Right renal cortex interstitium (tissue), 3 donors: Measurements from ENCODE around the gene CDH4. TPM values are rescaled to one million over a fixed set of nuclear protein-coding genes. Genes with fewer than 3 reads are reported as not detected.

Experiments
- DNase-seq, 3 donors: peaks; one replicate each; pipeline ENCODE4 v3.0.0-alpha.2; 2013; ENCODE audit warnings: low read depth in 3 of 3, low spot score in 2 of 3
- polyA plus RNA-seq, 3 donors: library from polyadenylated mRNA; unstranded; fragments of 120-200 nt; gene quantifications; one replicate each; pipeline ENCODE4 v1.2.1, GENCODE V29; 2013; ENCODE audit not compliant: insufficient read length in 3 of 3

CDH4 gene
- polyA plus RNA-seq, 3 donors, result 5.8 to 6.8 (median 5.9) TPM

GRCh38 chr20:61280217-61280980 is 28.3 kb downstream of the CDH4 start:
- no peak for DNase-seq

DNA sequence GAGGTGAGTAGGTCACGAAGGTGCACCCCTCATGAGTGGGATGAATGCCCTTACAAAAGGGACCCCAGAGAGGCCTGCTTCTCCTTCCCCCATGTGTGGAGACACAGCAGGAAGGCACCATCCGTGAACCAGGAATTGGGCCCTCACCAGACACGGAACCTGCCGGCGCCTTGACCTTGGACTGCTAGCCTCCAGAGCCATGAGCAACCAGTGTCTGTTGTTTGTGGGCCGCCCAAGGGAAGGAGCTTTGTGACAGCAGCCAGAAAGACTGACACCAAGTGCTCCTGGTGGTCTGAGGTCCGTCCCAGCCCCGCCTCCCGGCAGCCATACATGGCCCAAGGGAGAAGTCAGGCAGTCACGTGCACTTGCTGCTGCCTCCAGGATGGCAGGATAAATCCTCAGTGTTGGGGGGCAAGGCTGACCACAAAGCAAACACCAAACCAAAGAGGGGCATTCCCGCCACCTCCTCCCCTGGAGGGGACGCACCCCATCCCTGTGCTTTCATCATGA is 29.3 kb downstream of the CDH4 start:
- no peak for DNase-seq

DNA sequence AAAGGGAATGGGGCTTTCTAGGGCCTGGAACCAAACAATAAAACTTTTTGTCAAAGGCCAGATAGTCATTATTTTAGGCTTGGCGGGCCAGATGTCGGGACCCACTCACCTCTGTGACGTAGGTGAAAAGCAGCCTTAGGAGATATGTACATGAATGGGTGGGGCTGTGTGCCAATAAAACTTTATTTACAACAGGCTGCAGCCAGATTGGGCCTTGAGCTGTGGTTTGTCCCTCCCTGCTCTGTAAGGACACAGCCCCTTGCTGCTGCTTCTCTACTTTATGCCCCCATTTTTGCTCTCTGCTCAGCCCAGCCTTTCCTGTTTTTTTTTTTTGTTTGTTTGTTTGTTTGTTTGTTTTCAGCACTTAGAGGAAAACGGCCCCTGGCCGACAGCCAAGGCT is 32.7 kb downstream of the CDH4 start:
- no peak for DNase-seq

DNA sequence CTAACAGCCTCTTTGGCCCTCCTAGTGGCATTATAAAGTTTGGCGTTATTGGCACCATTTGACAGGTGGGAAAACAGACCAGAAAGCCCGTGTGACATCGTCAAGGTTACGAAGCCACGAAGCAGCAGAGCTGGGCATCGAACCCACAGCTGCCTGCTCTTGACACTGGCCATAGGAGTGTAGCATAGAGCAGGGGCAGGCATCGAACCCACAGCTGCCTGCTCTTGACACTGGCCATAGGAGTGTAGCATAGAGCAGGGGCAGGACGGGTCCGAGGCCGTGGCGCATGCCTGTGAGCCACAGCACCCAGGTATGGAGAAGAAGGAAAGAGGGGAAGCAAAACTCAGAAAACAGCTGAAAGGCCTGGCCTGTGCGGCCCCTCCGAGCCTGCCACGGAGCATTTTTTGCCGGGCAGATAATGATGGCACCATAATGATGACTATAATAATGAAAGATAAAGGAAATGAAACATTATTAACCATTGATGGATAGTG is 33.1 kb downstream of the CDH4 start:
- no peak for DNase-seq

GRCh38 chr20:61285691-61286090 is 33.6 kb downstream of the CDH4 start:
- DNase-seq, result no peak

DNA sequence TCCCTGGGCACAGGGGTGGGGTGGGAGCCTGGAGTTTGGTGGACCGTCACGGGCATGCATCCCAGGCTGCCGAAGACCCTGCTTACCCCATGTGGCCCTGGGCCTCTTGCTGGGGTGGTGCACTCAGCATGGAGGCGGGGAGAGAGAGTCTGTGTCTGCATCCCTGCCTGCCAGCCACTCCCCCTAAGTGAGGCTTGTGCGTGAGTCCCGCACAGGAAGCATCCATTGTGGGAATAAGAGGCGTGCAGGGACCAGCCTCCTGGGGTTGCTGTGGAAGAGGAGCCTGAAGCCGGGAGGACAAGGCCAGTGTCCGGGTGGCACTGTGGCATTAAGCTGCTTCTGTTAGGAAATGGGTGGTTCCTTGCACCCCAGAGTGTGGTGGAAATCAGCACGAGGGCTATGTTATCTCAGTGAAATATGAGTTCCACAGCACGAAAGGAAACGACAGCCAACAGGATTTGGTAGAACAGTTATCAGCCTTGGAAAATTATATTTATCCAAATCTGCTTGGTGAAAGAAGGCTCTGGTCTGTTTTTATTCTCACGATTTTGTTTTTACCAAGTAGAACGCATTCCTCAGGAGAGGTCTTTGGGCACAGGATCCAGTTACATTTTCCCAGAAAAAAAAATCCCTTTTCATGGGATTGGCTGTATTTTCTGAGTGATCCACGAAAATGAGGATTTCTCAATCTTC is 35.7 kb downstream of the CDH4 start:
- no peak for DNase-seq

DNA sequence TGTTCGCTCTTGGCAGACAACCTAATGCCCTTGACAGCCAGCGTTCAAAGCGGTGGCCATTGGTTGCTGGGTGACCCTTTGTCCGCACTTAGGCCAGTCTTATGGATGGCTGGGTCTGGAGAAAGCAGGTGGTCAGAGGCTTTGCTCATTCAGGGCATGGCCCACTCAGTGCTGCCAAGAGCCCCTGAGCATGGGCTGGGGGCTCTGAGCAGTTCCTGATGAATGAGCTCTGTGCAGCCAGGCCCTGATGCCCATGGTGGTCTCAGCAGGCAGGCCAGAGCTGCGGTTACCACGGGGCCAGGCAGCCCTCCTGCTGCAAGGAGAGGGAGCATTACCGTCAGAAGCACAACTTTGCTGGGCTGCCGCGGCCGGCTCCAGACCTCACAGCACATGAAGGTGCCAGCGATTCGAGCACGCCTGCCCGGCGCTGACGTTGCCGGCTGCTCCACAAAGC is 36.3 kb downstream of the CDH4 start:
- no peak for DNase-seq

DNA sequence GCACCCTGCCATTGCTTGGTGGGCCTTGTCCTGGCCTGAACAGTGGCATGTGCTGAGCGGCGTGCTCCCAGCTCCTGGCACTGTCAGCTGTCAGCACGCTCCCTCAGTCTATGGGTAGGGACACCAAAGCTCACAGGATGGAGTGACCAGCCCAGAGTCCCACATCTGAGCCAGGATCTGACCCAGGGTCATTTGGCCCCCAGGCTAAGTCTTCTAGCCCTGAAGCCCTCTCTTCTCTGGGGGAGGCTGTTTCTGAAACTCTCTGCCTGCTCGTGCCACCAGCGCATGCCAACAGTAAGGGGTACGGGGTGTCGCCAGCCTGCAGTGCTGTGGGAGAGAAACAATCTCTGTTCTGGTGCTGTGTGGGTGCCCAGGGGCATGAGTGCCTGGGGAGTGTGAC is 37.1 kb downstream of the CDH4 start:
- DNase-seq, result no peak

- no peak for DNase-seq
These were observed 38.7 kb downstream of the CDH4 start for GRCh38 chr20:61290721-61291120.

DNA sequence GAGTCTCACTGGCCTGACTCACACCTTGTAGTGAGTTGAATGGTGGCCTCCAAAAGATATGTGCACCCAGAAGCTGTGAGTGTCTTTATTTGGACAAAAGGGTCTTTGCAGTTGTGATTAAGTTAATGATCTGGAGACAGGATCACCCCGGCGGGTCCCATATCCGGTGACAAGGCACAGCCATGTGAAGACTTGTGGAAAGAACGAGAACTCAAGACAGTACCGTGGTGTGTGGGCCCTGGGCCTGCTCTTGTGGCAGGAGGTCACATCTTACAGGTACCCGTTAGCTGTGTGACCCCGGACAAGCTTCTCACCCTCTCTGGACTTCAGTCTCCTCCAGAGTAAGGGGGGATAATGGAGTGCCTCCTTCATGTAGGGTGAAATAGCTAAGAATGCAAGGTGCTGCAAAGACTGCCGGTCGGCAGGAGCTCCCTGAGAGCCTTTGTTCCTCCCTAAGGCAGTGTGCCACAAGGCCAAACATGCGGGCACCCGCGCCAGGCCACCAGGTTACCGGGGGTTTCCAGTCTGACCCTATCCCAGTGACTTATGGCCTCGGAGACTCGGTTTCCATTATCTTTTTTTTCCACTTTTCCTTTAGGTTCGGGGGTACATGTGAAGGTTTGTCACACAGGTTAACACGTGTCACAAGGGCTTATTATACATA is 39.2 kb downstream of the CDH4 start:
- DNase-seq, result no peak

GRCh38 chr20:61292391-61292790 is 40.3 kb downstream of the CDH4 start:
- DNase-seq, result no peak

DNA sequence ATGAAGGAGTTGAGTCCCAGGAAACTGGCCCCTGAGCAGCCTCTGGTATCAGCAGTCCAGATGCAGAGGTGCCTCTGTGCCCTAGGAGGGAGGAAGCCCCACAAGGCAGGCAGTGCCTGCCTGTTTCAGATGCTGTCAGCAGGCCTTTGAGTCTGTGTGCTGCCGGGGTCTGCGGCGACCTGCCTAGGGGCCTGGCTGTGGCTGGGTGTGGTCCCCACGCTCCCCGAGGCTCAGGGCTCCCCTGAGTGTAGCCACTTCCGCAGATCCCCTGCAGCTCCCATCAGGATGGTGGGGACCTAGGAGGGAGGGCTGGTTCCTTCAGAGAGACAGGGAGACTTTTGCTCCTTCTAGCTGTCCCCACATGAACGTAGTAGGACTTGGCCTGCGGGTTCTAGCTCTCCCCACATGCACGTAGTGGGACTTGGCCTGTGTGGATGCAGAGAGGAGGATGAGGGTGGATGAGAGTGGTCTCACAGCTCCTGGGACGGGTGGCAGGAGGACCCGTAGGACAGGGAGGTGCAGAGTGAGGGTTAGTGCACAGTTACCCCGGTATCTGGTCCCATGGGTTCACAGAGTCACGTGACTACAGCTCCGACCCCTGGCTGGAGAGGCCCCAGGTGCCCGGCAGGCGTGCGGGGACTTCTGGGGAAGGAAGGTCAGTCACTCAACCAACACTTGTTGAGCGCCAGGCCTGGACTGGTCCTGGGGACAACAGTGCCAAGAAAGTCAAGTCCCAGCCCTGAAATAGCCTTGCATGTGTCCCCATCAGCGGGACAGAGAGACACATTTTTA is 41.0 kb downstream of the CDH4 start:
- no peak for DNase-seq

DNA sequence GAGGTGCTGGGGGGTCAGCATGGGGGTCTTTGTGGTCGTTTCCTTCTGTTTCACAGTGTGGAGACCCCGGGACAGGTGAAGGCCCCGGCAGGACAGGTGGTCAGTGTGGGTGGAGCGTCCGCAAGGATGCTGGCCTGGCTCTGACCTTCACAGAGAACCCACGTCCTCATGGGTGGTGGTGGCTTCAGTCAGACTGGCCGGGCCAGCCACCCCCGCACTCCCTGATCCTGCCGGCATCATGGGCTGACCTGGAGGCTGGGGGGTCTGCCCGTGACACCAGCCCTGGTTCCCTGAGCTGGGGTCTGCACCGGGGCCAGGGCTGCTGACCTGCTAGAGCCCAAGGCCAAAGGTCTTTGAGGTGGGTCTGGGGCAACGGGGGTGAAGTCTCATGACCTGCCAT is 41.9 kb downstream of the CDH4 start:
- DNase-seq, result no peak

DNA sequence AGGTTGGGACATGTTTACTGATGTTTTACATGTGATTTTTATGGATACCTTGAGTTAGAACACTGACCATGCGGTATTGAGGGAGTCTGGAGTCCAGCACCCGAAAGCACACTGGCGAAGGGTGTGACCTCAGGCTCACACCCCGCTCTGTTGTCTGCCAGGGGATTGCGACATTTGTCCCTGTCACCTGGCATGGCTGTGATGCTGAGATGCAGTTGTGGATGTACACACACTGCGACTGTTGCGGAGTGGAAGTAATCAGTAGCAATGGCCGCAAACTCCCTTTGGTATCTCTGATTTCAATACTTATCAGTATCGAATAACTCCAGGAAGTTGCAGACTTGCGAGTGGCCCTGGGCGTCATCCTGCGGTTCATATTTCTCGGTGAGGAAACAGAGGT is 43.2 kb downstream of the CDH4 start:
- no peak for DNase-seq

GRCh38 chr20:61295682-61296628 is 43.9 kb downstream of the CDH4 start:
- DNase-seq, result no peak

DNA sequence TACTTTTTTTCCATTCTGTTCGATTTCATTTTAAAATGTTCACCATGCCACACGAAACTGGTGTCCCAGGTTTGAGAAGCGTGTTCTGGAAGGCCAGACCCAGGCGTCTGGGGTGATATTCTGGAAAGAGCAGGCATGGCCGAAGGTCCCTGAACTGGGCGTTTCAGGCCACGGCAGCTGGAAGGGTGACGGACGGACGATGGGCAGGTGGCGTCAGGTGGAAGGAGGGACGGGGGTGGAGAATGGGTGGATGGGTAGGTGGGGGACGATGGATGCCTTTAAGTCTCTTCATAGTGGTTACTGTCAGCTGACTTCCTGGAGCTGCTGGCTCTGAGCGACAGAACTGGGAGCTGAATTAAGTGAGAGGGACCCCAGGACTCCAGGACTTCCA is 44.6 kb downstream of the CDH4 start:
- DNase-seq, result no peak

GRCh38 chr20:61297491-61297890 is 45.4 kb downstream of the CDH4 start:
- DNase-seq, result no peak

DNA sequence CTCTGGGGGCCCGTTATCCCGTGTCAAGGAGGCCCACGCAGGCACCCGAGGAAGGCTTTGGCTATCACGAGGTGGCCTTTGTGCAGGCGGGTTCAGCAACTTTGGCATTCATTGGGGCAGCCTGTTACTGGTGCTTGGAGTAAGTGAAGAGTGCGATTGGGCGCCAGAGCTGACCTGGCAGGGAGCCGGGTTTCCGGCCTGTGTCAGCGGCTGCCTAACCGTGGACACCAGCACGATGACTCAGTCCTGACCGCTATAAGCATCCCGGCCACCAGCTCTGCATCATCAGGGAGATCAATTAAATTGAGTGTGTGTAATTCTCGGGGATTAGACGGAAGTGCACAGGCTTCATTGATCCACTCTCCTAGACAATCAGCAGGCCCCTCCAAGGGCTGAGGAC is 45.9 kb downstream of the CDH4 start:
- DNase-seq, result no peak

DNA sequence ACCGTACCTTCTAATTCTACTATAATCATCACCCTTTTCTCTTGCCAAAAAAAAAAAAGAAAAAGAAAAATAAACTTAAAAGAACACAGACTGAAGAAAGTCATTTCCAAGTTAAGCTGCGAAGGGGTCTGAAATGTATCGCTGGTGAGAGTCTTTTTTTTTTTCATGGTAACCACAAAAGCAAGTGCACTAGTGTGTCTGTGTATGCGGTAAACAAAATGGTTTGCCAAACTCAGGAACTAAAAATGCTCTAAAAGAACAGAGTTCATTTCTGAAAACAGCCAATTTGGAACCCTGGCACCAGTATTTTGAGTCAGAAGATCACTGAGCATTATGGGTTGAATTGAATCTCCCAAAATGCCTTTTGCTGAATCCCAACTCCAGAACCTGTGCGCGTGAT is 46.6 kb downstream of the CDH4 start:
- no peak for DNase-seq

GRCh38 chr20:61299104-61299503 is 47.0 kb downstream of the CDH4 start:
- DNase-seq, result no peak
